Measurements from ENCODE around the gene FAM118B.

DNA sequence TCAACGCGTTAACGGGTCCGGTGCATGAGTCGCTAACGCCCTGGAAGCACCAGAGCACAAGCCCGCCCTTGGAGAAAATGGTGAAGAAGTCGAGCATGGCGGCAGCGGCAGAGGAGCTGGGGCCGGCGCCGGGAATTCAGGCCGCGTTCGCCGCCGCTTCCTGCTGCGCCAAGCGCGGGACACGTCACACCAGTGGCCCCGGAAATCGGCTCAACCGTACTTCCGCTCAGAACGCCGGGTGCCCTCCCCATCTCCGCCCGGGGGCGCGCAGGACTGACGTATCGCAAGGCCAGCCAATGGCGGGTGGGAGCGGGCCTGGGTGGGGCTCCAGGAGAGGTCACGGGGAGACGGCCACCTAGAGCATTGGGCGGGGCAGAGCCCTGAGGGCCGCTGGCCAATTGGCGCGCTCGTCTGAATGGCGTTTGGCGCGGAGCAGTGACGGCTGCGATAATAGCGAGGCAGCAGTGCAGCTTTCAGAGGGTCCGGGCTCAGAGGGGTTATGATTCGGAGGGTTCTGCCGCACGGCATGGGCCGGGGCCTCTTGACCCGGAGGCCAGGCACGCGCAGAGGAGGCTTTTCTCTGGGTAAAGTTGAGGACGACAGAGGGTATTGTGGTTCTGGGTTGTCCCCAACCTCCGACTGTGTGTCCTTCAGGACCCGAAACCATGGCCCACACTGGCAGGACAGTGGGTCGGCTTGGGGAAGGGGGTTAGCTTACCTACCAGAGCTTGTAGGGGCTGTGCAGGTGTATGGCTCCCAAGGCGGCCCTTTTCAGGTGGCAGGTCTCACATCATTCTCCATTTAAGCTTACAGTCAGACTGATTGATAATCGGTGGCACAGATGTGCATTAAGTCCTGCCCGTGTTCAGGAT, 57.4 kb downstream of the FAM118B start, which contains the start of the genes FOXRED1 and SRPRA:
- no peak for TF ChIP-seq POLR2A (IDR thresholded peaks at IDR 0.05)
- TF ChIP-seq, protein P1, sequence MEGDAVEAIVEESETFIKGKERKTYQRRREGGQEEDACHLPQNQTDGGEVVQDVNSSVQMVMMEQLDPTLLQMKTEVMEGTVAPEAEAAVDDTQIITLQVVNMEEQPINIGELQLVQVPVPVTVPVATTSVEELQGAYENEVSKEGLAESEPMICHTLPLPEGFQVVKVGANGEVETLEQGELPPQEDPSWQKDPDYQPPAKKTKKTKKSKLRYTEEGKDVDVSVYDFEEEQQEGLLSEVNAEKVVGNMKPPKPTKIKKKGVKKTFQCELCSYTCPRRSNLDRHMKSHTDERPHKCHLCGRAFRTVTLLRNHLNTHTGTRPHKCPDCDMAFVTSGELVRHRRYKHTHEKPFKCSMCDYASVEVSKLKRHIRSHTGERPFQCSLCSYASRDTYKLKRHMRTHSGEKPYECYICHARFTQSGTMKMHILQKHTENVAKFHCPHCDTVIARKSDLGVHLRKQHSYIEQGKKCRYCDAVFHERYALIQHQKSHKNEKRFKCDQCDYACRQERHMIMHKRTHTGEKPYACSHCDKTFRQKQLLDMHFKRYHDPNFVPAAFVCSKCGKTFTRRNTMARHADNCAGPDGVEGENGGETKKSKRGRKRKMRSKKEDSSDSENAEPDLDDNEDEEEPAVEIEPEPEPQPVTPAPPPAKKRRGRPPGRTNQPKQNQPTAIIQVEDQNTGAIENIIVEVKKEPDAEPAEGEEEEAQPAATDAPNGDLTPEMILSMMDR (IDR thresholded peaks at IDR 0.05), result peak in 1 of 3 experiments; percentile 5
